ENCODE measurements around the gene ID3. TPM values are rescaled to one million over a fixed set of nuclear protein-coding genes. Genes with fewer than 3 reads are reported as not detected.

Gene ID3
- total and polyA plus RNA-seq, 9 of the 15 experiments (the other 6 are each of a cell fraction or from before 2014, with no cell fraction given): 6.8 to 59.8 (median 23.5) TPM

DNA sequence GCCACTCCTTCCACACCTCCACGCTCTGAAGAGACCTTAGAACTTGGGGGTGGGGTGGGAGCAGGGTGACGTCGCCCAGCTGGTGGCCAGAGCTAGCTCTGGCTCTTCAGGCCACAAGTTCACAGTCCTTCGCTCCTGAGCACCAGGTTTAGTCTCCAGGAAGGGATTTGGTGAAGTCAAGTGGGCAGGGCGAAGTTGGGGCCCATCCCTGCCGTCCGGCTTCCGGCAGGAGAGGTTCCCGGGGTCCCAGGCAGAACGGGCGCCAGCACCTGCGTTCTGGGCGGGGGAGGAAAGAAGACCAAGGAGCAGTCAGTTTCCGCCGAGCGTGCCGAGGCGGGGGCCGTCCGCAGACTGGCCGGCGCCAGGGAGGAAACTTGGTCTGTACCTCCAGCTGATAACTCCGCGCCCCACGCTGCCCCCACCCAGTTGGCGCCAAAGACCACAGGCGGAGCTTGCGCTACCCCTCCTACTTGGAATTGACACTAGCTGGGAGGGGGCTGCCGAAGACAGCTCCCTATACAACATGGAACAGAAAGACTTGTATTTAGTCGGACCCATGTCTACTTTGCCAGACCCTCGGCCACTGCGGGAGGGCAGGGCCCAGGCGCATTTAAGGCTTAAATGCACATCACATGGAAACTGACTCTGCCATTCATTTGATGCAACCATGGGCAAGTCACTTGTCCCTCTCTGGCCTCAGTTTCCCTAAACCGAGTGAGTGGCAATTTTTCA lies 995 bp downstream of the ID3 start (continued):
- TF ChIP-seq ZBTB40 (IDR thresholded peaks at IDR 0.05): 0 out of 2 replicates have a peak, but pooled peaks have one; percentile 8
- no peak for TF ChIP-seq ZBTB40 (CRISPR knock-in tag; IDR thresholded peaks at IDR 0.05)
- TF ChIP-seq ARID1B (IDR thresholded peaks at IDR 0.05): peak; percentile 86
- no peak for TF ChIP-seq PRPF4 (IDR thresholded peaks at IDR 0.05; ENCODE audit: insufficient read depth, low read depth, low read length, poor library complexity, severe bottlenecking)
- TF ChIP-seq GTF2E2 (tag; IDR thresholded peaks at IDR 0.05): no peak
- TF ChIP-seq, protein P1, sequence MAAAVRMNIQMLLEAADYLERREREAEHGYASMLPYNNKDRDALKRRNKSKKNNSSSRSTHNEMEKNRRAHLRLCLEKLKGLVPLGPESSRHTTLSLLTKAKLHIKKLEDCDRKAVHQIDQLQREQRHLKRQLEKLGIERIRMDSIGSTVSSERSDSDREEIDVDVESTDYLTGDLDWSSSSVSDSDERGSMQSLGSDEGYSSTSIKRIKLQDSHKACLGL (CRISPR knock-in tag; IDR thresholded peaks at IDR 0.05; ENCODE audit: borderline replicate concordance, poor library complexity, severe bottlenecking): no peak
- no peak for TF ChIP-seq ZNF778 (CRISPR knock-in tag; IDR thresholded peaks at IDR 0.05)
- TF ChIP-seq PPARD (CRISPR knock-in tag; IDR thresholded peaks at IDR 0.05): no peak
- TF ChIP-seq CHD2 (IDR thresholded peaks at IDR 0.05; ENCODE audit: low read depth, low read length): no peak
- TF ChIP-seq FOXA1 (IDR thresholded peaks at IDR 0.05; ENCODE audit: borderline replicate concordance): no peak
- peak; percentile 94 for TF ChIP-seq MTA3 (IDR thresholded peaks at IDR 0.05; ENCODE audit: borderline replicate concordance)
- peak; percentile 79 for TF ChIP-seq L3MBTL2 (IDR thresholded peaks at IDR 0.05)
- TF ChIP-seq NRF1 (conservative IDR thresholded peaks at IDR 0.05 in 1 of 2, IDR thresholded peaks at IDR 0.05 in 1 of 2): peak; percentile 77 to 80
- TF ChIP-seq, protein P2, sequence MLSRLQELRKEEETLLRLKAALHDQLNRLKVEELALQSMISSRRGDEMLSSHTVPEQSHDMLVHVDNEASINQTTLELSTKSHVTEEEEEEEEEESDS (CRISPR knock-in tag; IDR thresholded peaks at IDR 0.05): no peak
- TF ChIP-seq HMG20B (CRISPR knock-in tag; IDR thresholded peaks at IDR 0.05): no peak
- TF ChIP-seq EWSR1 (IDR thresholded peaks at IDR 0.05; ENCODE audit: borderline replicate concordance, low read depth, partially characterized antibody): no peak
- no peak for TF ChIP-seq STAT5A (IDR thresholded peaks at IDR 0.05; ENCODE audit: borderline replicate concordance, low read length)
- TF ChIP-seq KLF6 (CRISPR knock-in tag; IDR thresholded peaks at IDR 0.05; ENCODE audit: borderline replicate concordance): no peak
- no peak for TF ChIP-seq PYGO2 (tag; IDR thresholded peaks at IDR 0.05)
